ENCODE results near the gene TRIM61. TPM values are rescaled to one million over a fixed set of nuclear protein-coding genes. Genes with fewer than 3 reads are reported as not detected.
"Not testable (repeated sequence)": the region's sequence is repeated elsewhere in the genome, so short reads cannot be mapped to it uniquely, and the experiment has no call there.

The TRIM61 gene
- polyA plus RNA-seq, 1 donor from 2014 or later = not detected

DNA sequence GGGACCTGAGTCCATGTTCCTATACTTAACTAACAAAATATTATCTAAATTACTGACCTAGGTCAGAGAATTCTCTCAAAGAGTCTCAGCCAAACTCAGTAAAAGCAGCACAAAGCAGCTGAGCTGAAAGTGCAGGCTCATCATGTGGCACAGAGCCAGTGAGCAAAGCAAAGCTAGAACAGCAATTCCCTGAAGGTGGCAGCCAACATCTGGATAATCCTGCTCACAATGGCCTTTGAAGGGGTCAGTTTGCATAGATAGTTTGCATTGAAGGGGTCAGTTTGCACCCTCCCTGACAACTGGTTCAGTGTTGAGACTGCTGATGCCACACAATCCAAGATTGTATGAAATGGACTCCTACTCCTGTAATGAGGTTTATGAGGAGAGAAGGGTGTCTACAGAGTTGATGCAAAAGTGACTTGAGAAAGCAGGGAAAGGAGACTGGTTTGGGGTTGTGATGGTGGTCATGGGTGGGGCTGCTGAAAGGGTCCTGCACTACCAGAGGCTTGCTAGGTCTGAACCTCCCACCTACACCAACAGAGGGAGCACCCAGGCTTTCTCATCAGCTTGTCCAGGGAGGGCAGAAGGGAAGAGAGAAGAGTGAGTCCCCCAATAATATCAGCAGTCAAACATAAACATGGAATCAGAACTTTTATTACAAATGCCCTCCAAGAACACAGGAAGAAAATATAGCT is 39.7 kb downstream of the TRIM61 start:
- H4K20me1 ChIP-seq (ENCODE audit: insufficient read depth) = no peaks in the 10 kb centered on the region
- no peak overlapping the region for H2AFZ ChIP-seq (ENCODE audit: low read depth, low read length)
- no peaks in the 10 kb centered on the region for H3K9me2 ChIP-seq (ENCODE audit: insufficient read depth, low read length)

GRCh38 chr4:164935865-164936606 is 41.4 kb downstream of the TRIM61 start:
- H3F3A ChIP-seq (ENCODE audit: insufficient read depth, low read length, poor library complexity, severe bottlenecking); H2AFZ ChIP-seq (ENCODE audit: low read depth, low read length); H3K9ac ChIP-seq (ENCODE audit: low read length); H3K9me3 ChIP-seq (ENCODE audit: low read length); H3K4me3 ChIP-seq (ENCODE audit: low read length); H3K9me2 ChIP-seq (ENCODE audit: insufficient read depth, low read length); H3K27ac ChIP-seq (ENCODE audit: low read length); H3K27me3 ChIP-seq (ENCODE audit: insufficient read depth, low read depth, low read length); H3K4me2 ChIP-seq (ENCODE audit: low read length); H3K36me3 ChIP-seq (ENCODE audit: insufficient read depth, low read length); H3K79me2 ChIP-seq (replicated peaks; ENCODE audit: insufficient read depth, low read length); H4K20me1 ChIP-seq (ENCODE audit: insufficient read depth): not testable (repeated sequence)

More for the DNA sequence above, 39.7 kb downstream of the TRIM61 start:
- no peaks in the 10 kb centered on the region for H3K9me3 ChIP-seq (ENCODE audit: low read length)
- H3K9ac ChIP-seq (ENCODE audit: low read length) = no peak overlapping the region
- H3K27me3 ChIP-seq (ENCODE audit: insufficient read depth, low read depth, low read length) = no peaks in the 10 kb centered on the region
- no peak overlapping the region for H3K4me2 ChIP-seq (ENCODE audit: low read length)
- no peak overlapping the region for H3K4me3 ChIP-seq (ENCODE audit: low read length)
- no peaks in the 10 kb centered on the region for H3K36me3 ChIP-seq (ENCODE audit: insufficient read depth, low read length)
- H3F3A ChIP-seq (ENCODE audit: insufficient read depth, low read length, poor library complexity, severe bottlenecking) = no peaks in the 10 kb centered on the region
- no peak overlapping the region for H3K27ac ChIP-seq (ENCODE audit: low read length)
- no peak for TF ChIP-seq SMC3 (conservative IDR thresholded peaks at IDR 0.05; ENCODE audit: poor library complexity)
- no peak for TF ChIP-seq EP300 (conservative IDR thresholded peaks at IDR 0.05; ENCODE audit: poor library complexity, severe bottlenecking)
- TF ChIP-seq REST (IDR thresholded peaks at IDR 0.05; ENCODE audit: borderline replicate concordance) = no peak
- TF ChIP-seq RAD21 (conservative IDR thresholded peaks at IDR 0.05) = no peak
- no peak for TF ChIP-seq CTCF (IDR thresholded peaks at IDR 0.05; ENCODE audit: poor library complexity, severe bottlenecking)
- H3K79me2 ChIP-seq (replicated peaks; ENCODE audit: insufficient read depth, low read length) = no peaks in the 10 kb centered on the region

- Histone ChIP-seq H3K9me2 (ENCODE audit: insufficient read depth, low read length) (no peaks in the 10 kb centered on the region), H3K9me3 (ENCODE audit: low read length) (no peaks in the 10 kb centered on the region), H3K27me3 (ENCODE audit: insufficient read depth, low read depth, low read length) (no peaks in the 10 kb centered on the region), H4K20me1 (ENCODE audit: insufficient read depth) (no peaks in the 10 kb centered on the region), H3K79me2 (replicated peaks; ENCODE audit: insufficient read depth, low read length) (no peaks in the 10 kb centered on the region), H3K36me3 (ENCODE audit: insufficient read depth, low read length) (no peaks in the 10 kb centered on the region), H2AFZ (ENCODE audit: low read depth, low read length) (no peak overlapping the region), H3K27ac (ENCODE audit: low read length) (no peak overlapping the region), H3K4me2 (ENCODE audit: low read length) (no peak overlapping the region), H3K9ac (ENCODE audit: low read length) (no peak overlapping the region), H3F3A (ENCODE audit: insufficient read depth, low read length, poor library complexity, severe bottlenecking) (no peaks in the 10 kb centered on the region), H3K4me3 (ENCODE audit: low read length) (no peak overlapping the region)
- TF ChIP-seq REST (IDR thresholded peaks at IDR 0.05; ENCODE audit: borderline replicate concordance) (no peak), EZH2 (IDR thresholded peaks at IDR 0.05; ENCODE audit: borderline replicate concordance, insufficient read depth, low read length, poor library complexity, severe bottlenecking) (no peak), MXI1 (conservative IDR thresholded peaks at IDR 0.05; ENCODE audit: poor library complexity, severe bottlenecking) (no peak), POLR2AphosphoS5 (IDR thresholded peaks at IDR 0.05) (no peak), RAD21 (conservative IDR thresholded peaks at IDR 0.05) (no peak), SMC3 (conservative IDR thresholded peaks at IDR 0.05; ENCODE audit: poor library complexity) (no peak), TAF1 (IDR thresholded peaks at IDR 0.05; ENCODE audit: low read depth) (no peak), CTCF (IDR thresholded peaks at IDR 0.05; ENCODE audit: poor library complexity, severe bottlenecking) (no peak), EP300 (conservative IDR thresholded peaks at IDR 0.05; ENCODE audit: poor library complexity, severe bottlenecking) (no peak)
Measured at GRCh38 chr4:164935363-164935762, 42.1 kb downstream of the TRIM61 start.
